ENCODE results near the gene LMF1. TPM values are rescaled to one million over a fixed set of nuclear protein-coding genes. Genes with fewer than 3 reads are reported as not detected.

LMF1 gene
- total RNA-seq, 1 experiment from 2014 or later, result 13.5 TPM

DNA sequence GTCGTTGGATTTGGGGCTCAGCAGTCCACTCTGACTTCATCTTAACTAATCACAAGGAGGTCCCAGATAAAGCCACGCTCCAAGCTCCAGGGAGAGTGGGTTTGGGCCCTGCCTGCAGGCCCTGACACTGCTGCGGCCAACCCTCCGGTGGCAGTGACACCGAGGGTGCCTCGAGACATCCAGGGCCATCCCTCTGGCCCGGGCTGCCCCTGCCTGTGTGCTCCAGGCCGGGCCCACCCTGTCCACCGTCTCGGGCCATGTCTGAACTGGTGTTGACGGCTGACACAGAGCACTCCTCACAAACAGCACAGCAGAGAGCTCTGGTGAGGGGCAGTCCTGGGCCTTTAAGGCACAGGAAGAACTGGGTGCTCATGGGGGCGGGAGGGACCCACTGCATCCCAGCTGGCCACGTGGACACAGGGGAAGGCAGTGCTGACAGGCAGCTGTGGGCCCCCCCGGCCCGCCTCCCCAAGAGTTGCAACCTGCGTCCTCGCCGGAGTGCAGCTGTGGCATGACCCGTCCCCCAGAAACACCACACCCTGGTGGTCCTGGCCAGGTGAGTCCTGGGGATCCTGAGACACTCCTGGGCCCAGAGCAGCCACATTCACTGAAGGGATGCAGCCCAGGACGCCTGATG, 80.0 kb downstream of the LMF1 start:
- H3K4me3 ChIP-seq (ENCODE audit: low read length), result no peak overlapping the region
- H3K79me2 ChIP-seq (ENCODE audit: low read length), result no peaks in the 10 kb centered on the region
- ChIA-PET CTCF (no interaction called here), POLR2A (ENCODE audit: unreplicated experiment) (no interaction called here)
- no peak for ATAC-seq
- H3K4me1 ChIP-seq (ENCODE audit: insufficient read depth, low read length), result no peaks in the 10 kb centered on the region
- no peak overlapping the region for H3K4me2 ChIP-seq (ENCODE audit: low read length)
- BruUV-seq (replicated peaks), result no TSS peak
- no peak overlapping the region for H3K9ac ChIP-seq (ENCODE audit: low read length)
- intact Hi-C loops (cut with micrococcal nuclease), result no loop called here
- H3K36me3 ChIP-seq (ENCODE audit: low read depth, low read length), result no peaks in the 10 kb centered on the region
- H3K27me3 ChIP-seq (ENCODE audit: low read length), result no peaks in the 10 kb centered on the region
- no peaks in the 10 kb centered on the region for H4K20me1 ChIP-seq (ENCODE audit: low read length)
- no peaks in the 10 kb centered on the region for H3F3A ChIP-seq (ENCODE audit: low read length, unreplicated experiment)
- no peaks in the 10 kb centered on the region for H3K9me3 ChIP-seq (ENCODE audit: low read length)
- TF ChIP-seq EZH2phosphoT487 (IDR thresholded peaks at IDR 0.05; ENCODE audit: borderline replicate concordance, low read length) (no peak), EZH2 (IDR thresholded peaks at IDR 0.05; ENCODE audit: low read length, unreplicated experiment) (no peak)
- TF ChIP-seq, protein P1, sequence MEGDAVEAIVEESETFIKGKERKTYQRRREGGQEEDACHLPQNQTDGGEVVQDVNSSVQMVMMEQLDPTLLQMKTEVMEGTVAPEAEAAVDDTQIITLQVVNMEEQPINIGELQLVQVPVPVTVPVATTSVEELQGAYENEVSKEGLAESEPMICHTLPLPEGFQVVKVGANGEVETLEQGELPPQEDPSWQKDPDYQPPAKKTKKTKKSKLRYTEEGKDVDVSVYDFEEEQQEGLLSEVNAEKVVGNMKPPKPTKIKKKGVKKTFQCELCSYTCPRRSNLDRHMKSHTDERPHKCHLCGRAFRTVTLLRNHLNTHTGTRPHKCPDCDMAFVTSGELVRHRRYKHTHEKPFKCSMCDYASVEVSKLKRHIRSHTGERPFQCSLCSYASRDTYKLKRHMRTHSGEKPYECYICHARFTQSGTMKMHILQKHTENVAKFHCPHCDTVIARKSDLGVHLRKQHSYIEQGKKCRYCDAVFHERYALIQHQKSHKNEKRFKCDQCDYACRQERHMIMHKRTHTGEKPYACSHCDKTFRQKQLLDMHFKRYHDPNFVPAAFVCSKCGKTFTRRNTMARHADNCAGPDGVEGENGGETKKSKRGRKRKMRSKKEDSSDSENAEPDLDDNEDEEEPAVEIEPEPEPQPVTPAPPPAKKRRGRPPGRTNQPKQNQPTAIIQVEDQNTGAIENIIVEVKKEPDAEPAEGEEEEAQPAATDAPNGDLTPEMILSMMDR (conservative IDR thresholded peaks at IDR 0.05; ENCODE audit: low read depth, low read length), result no peak
- H3K9me2 ChIP-seq (replicated peaks; ENCODE audit: low read length), result no peaks in the 10 kb centered on the region
- DNase-seq, result no peak
- no peak overlapping the region for H2AFZ ChIP-seq (ENCODE audit: low read length)
- no peak overlapping the region for H3K27ac ChIP-seq (ENCODE audit: low read length)

DNA sequence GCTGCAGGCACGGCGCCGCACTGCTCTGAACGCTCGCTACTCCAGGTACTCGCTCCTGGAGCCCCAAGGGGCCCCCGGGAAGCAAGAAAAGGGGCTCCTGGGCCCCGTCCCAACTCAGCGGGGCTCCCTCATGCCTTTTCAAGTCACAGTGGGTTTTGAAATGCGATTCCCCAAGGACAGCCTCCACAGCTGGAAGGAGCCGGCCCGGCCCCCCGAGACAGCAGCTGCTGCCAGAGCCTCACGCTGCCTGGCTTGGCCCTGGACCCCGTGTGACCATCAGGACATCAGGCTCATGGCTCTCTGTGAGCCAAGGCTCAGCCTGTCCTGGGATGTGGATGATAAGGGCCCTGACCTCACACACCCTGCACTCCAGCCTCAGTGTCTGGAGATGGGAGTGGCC, 80.6 kb downstream of the LMF1 start:
- H3K27ac ChIP-seq (ENCODE audit: low read length), result no peak overlapping the region
- TF ChIP-seq, protein P1 (conservative IDR thresholded peaks at IDR 0.05; ENCODE audit: low read depth, low read length), result no peak
- TF ChIP-seq EZH2phosphoT487 (IDR thresholded peaks at IDR 0.05; ENCODE audit: borderline replicate concordance, low read length), result no peak
- no peak for TF ChIP-seq EZH2 (IDR thresholded peaks at IDR 0.05; ENCODE audit: low read length, unreplicated experiment)
- H3K4me3 ChIP-seq (ENCODE audit: low read length), result no peak overlapping the region
- BruUV-seq (replicated peaks), result no TSS peak
- H3K79me2 ChIP-seq (ENCODE audit: low read length), result no peaks in the 10 kb centered on the region
- ATAC-seq (no peak), DNase-seq (no peak)
- ChIA-PET CTCF (no interaction called here), POLR2A (ENCODE audit: unreplicated experiment) (no interaction called here)
- no peaks in the 10 kb centered on the region for H3K9me3 ChIP-seq (ENCODE audit: low read length)
- no peaks in the 10 kb centered on the region for H3K27me3 ChIP-seq (ENCODE audit: low read length)
- no peaks in the 10 kb centered on the region for H4K20me1 ChIP-seq (ENCODE audit: low read length)
- intact Hi-C loops (cut with micrococcal nuclease), result no loop called here
- H3K9me2 ChIP-seq (replicated peaks; ENCODE audit: low read length), result no peaks in the 10 kb centered on the region
- no peaks in the 10 kb centered on the region for H3F3A ChIP-seq (ENCODE audit: low read length, unreplicated experiment)
- no peak overlapping the region for H3K9ac ChIP-seq (ENCODE audit: low read length)
- no peaks in the 10 kb centered on the region for H3K36me3 ChIP-seq (ENCODE audit: low read depth, low read length)
- no peak overlapping the region for H3K4me2 ChIP-seq (ENCODE audit: low read length)
- no peaks in the 10 kb centered on the region for H3K4me1 ChIP-seq (ENCODE audit: insufficient read depth, low read length)
- H2AFZ ChIP-seq (ENCODE audit: low read length), result no peak overlapping the region

DNA sequence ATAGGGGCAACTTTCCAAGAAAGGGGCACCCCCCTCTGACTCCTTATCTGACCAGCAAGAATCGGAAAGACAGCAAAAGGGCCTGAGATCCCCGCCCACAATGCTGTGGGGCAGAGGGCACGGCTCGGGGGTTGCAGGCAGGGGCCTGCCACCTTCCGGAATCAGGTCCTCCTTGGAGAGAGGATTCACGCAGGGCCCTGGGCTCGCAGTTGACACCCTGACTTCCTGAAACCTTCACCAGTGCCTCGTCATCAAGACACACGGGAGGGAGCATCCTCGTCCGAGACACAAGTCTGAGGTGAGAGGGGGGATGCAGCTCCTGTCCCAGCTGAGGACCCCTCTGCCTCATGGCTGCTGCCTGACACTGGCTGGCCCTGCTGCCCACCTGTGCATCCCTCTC, 81.2 kb downstream of the LMF1 start:
- Histone ChIP-seq H3K9me2 (replicated peaks; ENCODE audit: low read length) (no peaks in the 10 kb centered on the region), H3K4me3 (ENCODE audit: low read length) (no peak overlapping the region), H3K27ac (ENCODE audit: low read length) (no peak overlapping the region), H3K9me3 (ENCODE audit: low read length) (no peaks in the 10 kb centered on the region), H3K79me2 (ENCODE audit: low read length) (no peaks in the 10 kb centered on the region), H3F3A (ENCODE audit: low read length, unreplicated experiment) (no peaks in the 10 kb centered on the region), H3K27me3 (ENCODE audit: low read length) (no peaks in the 10 kb centered on the region), H3K9ac (ENCODE audit: low read length) (no peak overlapping the region), H3K4me1 (ENCODE audit: insufficient read depth, low read length) (no peaks in the 10 kb centered on the region), H4K20me1 (ENCODE audit: low read length) (no peaks in the 10 kb centered on the region), H3K36me3 (ENCODE audit: low read depth, low read length) (no peaks in the 10 kb centered on the region), H3K4me2 (ENCODE audit: low read length) (no peak overlapping the region), H2AFZ (ENCODE audit: low read length) (no peak overlapping the region)
- DNase-seq (no peak), ATAC-seq (no peak)
- intact Hi-C loops (cut with micrococcal nuclease), result no loop called here
- BruUV-seq (replicated peaks), result no TSS peak
- ChIA-PET CTCF (no interaction called here), POLR2A (ENCODE audit: unreplicated experiment) (no interaction called here)
- TF ChIP-seq EZH2phosphoT487 (IDR thresholded peaks at IDR 0.05; ENCODE audit: borderline replicate concordance, low read length) (no peak), EZH2 (IDR thresholded peaks at IDR 0.05; ENCODE audit: low read length, unreplicated experiment) (no peak)
- TF ChIP-seq, protein P1 (conservative IDR thresholded peaks at IDR 0.05; ENCODE audit: low read depth, low read length), result no peak
